ENCODE data around the gene MACROD1.

The MACROD1 gene

DNA sequence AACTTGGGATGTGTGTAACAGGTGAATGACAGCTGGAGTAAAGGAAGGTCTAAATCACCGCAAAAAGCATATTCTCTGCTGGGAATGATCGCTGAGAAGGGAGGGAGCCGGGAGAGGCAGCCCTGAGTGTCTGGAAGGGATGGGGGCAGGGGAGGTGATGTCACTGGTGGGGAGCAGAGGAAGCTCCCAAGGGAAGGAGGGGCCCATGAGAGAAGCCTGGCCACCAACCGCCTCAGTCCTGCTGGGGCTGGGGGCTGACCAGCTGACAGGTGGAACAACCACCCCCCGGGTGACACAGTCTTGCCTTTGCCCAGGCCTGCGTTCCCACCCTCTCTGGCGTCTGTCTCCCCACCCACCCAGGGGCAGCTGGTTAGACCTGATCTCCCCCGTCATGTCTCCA is 136.1 kb downstream of the MACROD1 start:
- DNase-seq = no peak

DNA sequence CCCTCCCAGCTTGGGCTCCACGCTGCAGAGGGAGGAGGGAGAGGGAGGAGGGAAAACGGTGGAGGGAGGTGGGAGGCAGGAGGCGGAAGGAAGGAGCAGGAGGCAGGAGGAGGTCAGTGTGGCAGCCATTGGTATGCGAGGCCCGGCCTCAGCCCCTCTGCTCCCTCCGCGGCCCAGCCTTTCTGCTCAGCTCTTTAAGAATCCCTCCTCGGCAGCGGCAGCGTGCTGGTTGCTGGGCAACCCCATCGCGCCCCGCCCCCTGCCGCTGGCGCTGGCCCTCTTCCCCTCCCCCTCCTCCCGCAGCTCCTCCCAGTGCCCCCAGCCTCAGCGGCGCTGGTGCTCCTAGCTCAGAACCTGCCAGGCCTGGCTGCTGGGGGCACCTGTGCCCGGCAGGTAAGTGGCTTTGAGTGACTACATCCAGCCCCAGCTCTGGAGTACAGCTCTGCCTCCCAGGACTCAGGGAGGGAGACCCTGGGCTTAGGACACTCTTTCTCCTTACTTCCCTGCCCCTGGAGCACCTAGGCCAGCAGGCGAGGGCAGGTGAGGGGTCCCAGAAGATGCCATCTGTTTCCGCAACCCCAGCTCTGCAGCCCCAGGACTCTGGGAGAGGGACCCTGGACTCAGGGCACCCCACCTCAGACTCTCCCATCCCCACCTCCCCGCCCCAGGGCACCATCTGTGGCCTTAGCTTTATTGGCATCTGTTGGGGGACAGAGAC is 137.4 kb downstream of the MACROD1 start:
- DNase-seq = no peak

DNA sequence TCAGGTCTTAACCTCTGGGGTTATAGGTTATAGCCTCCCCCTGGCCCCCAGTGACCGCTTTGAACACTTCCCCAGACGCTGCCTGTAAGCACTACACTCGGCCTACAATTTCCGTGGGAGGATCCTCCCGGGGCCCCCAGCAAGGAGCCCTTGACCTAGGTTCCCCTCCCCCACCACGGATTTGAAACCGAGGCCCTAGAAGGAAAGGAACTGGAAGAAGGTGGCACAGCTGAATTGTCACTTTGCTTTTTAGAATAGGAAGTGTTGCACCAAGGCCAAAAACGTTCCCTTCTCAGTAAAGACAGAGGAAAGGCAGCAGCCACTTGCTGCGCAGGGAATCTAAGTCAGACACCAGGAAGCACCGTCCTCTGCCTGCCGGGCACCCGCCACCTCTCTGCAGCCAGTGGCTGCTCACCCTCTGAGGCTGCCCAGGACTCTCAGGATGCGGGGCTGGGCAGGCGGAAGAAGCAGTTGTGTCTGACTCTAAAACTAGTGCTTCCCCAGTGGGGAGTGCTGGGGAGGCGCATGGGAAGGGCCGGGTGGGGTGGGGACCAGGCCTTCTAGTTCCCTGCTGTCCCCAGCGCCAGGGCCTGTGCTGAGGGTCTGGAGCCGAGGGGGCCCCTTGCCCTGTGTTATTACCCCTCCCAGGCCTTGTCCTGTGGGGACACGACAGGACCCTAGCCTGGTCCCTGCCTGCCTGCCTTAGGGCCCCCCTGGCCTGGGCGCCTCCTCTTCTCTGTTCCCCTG is 138.1 kb downstream of the MACROD1 start:
- no peak for DNase-seq

DNA sequence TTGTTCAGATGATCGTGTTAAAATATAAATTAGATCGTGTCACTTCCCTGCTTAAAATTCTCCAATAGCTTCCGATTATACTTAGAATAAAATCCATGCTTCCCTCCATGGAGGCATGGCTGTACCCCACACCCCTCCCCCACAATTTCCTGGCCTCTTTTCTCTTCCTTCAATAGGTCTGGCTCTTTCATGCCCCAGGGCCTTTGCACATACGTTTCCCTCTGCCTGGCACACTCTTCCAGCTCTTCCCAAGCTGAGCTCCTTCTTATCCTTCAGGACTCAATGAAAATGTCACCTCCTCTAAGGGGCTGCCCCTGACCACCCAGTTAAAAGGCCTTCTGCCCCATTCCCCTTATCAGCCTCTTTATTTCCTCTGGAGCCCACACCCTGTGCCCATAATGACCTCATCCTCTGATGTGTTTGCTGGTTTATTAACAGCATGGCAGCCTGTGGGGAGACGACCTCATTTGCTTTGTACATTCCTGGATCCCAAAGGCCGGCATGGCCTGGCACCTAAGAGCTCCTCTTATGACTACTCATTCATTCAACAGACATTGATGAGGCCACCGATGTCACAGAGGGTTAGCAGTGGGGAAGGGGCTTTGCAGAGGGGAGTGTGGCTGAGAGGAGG is 139.2 kb downstream of the MACROD1 start:
- no peak for DNase-seq

DNA sequence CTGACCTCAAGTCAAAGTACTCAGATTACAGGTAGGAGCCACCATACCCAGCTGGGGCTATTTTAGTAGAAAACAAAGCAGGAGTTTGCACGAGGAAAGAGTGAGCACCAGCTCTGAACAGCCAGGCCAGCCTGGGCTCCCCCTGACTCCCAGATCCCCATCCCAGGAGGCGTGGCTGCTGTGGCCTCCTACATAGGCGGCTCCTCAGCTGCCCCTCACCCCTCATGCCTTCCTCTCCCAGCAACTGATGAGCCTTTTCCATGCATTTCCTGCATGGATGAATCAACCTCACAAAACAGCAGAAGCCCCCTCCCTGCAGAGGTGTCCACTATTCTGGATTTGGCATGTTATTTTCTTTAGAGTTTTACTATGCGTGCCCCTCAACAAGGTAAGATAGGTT is 140.7 kb downstream of the MACROD1 start:
- no peak for DNase-seq

DNA sequence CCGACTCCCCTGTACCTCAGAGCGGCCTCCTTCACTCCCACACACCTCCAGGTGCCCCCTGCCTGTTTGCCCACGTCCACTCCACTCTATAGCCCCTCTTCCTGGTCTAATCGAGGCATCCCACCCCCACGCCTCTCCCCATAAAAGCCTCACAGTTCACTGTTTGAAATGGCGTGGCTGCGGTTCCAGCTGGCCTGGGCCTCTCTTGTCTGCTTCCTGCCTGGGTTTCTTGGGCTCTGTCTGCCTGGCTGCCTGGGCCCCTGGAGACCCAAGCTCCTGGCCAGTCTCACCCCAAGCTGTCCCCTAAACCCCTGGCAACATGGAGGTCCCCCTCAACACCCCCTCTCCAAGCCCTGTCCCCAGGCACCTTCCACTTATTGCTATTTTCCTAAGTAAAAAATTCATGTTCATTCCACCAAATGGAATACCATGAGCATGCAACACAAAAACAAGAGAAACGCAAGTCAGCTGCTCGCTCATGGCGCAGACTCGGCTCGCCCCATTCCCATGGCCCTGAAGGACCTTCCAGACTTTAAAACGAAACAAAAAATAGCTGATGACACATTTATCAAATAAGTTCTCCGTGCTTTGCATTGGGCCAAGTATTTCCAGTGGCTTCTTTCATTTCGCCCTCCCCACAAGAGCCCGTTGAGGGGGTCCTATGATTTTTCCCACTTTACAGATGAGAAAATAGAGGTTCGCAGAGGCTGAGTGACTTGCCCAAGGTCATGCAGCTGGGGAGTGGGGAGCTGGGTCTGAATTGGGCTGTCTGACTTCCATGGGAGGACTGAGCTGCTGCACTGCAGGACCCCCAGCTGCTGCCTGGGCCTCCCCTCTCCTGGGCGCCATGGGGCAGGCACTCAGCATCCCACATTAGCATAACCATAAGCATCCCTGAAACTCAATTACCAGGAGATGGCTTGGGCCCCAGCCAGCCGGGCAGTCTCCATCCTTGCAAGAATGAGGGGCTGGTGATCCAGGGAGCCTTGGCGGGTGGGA is 141.9 kb downstream of the MACROD1 start:
- DNase-seq = no peak

DNA sequence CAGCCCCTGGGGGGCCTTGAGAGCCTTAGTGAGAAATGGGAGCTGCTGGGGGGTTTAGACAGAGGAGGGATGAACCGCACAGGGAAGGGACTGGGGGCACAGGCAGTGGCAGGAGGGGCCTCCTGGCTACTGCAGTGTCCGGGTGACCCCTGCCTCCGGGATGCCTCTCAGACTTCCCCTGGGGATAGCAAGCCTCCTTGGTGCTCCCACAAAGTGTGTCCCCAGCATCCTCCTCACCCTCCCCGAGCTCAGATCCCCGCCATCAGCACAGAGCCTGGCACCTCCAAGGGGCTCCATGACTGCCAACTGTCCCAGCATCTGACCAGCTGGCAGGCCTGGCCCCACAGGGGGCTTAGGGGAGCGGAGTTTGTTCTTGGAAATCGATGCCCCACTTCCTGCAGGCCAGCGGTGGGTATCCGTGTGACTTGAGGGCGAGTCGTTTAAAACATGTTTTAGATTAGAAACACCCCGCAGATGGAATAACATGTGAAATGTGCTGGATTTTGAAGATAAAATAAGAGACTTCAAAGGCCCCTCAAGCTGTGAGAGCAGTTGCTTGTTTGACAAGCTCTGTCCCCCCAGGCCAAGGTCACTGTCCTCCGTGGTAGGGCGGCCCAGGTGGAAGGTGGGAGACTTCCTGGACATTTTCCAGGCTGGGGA is 143.7 kb downstream of the MACROD1 start:
- DNase-seq = no peak

DNA sequence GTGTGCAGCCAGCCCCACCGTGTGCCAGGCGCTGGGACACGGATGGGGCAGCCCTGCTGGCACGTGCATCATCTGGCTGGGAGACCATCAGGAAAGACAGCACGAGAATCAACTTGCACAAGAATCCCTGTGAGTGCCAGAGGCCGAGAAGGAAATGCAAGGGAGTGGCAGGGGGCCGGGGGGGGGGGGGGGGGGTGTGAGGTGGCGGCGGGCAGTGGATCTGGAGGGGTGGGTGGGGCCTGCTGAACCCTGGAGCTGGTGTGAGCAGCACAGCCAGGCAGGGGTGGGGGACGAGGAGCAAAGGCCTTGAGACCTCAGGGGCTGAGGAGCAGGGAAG is 144.2 kb downstream of the MACROD1 start:
- no peak for DNase-seq

DNA sequence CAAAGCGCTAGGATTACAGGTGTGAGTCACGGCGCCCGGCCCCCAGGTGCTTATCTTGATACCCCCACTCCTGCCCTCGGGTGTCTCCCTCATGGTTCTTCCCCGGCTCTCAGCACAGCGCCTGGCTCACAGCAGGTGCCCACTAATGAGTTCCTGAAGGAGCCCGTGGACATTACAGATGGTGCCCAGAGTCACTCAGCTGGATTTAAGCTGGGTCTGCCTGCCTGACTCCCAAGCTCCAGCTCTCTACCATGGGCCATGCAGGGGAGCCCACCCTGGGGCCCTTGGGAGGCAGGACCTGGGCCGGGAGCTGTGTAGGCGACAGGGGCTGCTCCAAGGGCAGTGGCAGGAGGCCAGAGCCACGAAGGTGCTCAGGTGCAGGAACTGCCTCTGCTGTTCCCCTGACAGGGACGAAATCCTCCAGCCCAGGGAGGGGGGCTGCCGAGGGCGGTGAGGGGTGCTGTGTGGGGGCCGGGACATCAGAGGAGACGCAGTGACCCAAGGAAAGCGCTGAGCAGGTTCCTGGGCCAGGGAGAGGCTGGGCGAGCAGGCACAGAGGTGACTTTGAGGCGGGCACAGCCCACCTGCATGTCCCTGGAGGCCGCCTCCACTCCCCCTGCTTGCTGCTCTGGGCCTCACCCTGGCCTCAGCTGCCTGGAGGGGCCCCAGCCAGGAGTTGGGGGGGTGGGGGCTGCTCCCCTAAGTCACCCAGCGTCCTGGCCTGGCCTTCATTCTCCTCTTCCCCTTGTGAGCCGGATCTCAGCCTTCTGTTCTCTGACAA is 144.7 kb downstream of the MACROD1 start:
- no peak for DNase-seq

DNA sequence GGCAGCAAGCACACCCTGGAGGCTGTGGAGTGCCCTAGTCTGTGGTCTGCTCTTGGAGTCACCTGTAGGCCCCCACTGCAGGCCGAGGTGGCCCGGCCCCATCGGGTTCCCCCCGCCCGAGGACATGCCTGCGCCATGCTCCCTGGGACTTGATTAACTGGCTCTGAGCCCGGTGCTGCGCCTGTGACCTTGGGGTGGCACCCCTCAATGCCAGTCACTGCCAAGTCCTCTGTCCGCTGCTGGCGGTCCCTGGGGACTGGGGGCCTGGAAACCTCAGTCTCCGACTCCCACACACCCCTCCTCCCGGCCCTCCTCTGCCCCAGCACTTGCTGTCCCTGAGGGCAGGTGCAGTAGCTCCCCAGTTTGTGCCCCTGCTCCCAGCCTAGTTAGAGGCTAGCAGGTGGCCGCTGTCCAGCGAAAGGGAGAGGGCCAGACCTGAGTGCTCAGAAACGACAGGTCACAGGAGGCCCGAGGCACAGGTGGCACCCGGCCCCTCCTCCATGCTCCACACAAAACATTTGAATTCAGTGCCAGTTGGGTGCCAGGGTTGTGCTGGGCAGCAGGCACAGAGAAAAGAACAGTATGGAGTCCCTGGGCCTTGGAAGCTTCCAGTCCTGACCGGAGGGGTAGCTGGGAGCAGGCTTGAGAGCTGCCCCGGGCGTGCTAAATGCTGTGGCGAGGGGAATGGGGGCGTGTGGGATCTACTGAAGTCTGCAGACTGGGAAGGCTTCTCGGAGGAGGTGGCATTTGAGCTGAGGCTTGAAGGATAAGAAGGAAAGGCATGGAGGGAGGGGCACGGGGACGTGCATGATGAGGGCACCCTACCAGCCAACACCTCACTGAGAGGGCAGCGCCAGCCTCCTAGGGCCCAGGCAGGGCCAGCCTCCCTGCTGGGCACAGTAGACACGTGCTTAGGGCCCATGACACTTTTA is 146.5 kb downstream of the MACROD1 start:
- no peak for DNase-seq

DNA sequence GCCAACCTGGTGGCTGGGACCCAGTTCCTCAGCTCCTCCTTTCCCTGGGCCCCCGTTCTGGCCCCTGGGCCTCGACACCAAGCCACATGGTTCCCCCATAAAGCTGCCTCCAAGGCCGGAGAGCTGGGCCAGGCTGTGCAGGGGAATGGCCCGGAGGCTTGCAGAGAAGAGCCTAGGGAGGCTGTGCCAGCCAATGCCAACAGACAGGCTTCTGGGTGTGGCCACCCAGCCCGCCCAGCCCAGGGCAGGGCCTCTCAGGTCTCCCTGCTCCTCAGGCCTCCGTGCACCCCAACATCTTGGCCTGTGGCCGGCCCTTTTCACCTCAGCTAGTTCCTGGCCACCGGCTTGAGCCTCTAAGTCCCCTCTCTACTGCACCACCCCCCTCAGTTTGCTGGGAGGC is 147.6 kb downstream of the MACROD1 start:
- DNase-seq = no peak

DNA sequence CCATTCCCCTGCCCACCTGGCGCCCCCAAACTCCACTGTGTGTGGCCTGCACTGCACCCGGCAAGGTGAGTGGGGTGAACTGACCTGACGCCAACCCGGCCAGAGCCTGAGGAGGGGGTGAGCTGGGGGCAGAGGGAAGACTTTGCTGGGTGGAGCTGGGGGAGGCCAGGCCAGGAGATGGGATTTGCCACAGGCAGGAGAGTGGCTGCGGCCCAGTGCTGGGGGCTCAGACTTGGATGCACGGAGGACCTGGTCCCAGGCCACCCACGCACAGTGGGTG is 148.0 kb downstream of the MACROD1 start:
- no peak for DNase-seq

DNA sequence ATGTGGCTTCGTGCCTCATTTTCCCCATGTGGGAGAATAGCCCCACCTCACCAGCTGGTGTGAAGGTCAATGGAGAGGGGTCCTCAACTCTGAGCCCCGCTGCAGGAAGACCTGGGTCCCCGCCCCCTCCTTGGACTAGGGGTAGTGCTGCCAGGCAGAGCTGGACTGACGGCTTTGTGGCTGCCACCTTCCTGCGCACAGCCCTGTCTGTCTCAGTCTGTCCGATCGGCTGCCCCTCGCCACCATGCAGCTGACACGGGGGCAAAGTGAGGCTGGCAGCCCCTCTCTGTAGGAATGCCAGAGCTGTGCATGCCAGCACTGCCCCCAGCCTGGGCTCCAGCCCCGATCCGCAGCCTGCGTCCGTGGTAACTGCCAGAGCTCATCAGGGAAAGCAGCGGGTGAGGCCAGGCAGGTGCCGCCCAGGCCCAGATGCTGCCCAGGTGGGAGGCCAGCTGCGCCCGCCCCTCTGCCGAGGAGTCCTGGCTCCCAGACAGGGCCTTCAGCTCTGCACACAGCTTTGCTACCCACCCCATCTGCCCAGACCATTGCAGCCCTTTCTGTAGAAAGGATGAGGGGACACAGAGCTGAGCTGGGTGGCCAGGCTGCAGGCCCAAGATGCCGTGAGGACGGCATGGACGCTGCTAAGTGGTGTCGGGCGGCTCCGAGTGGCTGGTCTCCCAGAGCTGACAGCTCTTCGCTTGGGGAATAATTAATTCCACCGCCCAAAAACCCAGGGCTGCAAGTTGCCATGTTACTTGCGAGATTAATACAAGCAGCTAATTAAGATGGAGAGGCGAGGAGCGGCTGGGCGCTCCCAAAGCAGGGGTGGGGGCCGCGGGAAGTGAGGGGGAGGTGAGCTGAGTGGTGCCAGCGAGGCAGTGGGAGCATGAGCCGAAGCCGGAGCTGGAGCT is 149.7 kb downstream of the MACROD1 start:
- no peak for DNase-seq

DNA sequence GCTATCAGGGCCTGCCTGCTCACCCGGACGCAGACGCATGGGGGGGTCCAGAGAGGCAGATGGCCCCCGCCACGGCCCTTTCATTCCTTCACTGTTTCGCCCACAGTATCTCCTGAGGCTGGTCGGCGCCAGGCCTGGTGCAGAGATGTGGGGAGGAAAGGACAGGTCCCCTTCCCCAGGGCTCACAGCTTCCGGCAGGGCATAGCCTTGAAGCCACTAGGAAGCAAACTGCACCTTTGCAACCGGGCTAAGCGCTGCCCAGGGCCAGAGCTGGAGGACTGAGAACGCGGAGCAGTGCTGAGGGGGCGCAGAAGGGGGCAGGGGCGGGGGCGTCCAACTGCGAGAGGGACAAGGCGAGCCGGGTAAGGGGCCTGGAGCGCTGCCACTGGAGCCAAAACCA is 150.4 kb downstream of the MACROD1 start:
- no peak for DNase-seq

DNA sequence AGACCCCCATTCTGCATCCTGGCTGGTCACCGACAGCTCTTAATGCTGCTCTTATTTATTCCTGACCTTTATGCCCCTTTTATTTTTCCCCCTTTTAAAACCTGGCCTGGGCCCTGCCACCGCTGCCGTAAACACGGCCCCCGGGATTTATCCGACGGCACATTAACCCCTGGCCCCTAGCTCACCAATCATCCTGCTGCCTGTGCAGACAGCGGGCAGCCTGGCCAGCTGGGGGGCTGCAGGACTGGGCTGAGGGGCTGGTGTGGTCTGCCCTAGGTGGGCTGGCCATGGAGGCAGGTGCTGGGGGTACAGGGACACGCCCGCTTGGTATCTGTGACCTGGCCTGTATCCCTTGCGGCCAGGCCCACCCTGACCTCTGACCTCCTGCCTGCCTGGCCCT is 151.6 kb downstream of the MACROD1 start:
- DNase-seq = no peak

DNA sequence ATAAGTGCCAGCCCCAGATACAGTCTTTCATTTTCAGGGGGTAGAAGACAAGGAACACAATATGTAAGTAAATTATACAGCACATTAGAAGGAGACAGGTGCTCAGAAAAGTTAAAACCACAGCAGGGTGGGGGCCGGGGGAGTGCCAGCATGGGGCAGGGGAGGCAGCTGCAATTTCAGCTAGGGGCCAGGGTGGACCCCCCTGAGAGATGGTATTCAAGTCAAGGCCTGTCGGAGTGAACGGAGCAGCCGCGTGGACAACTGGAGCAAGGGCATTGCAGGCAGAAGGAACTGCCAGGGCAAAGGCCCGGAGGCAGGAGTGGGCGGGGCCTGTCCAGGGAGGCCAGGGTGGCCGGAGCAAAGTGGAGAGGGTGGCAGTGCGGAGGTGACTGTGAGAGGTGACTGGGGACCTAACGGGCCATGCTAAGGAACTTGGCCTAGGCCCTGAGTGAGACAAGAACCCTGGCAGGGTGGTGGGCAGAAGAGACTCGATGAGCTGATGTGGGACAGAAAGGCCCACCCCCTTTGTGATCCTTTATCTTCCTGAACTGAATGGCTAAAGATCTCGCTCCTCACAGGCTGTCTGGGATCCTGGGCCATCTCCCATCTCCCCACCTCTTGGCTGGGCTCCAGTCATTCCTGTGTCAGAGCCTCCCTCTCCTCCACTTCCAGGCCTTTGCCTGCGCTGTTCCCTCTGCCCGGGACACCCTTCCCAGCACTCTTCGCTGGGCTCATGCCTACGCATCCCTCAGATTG is 152.6 kb downstream of the MACROD1 start:
- DNase-seq = no peak

DNA sequence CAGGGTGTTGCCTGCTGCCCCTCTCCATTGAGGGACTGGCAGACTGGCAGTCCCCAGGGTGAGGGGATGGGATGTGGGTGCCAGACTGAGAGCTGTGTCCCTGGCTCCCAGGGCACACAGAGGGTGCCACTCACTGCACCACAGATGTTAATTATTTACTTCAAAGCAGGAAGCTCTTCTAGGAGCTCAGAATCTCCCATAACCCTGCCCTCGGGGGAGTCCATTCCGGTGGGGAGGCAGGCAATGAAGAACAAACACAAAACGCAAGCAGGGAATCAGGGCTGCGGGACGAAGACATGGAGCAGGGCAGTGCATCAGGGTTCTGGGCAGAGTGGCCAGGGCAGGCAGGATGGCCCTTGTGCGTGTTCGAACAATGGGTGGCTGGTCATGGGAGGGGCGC is 154.5 kb downstream of the MACROD1 start:
- no peak for DNase-seq

DNA sequence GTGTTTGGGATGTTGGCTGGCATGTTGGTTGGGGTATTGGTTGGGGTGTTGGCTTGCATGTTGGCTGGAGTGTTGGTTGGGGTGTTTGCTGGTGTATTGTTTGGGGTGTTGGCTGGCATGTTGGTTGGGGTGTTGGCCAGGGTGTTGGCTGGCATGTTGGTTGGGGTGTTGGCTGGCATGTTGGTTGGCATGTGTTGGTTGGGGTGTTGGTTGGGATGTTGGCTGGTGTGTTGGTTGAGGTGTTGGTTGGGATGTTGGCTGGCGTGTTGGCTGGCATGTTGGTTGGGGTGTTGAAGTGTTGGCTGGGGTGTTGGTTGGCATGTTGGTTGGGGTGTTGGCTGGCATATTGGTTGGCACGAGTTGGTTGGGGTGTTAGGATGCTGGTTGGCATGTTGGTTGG is 155.1 kb downstream of the MACROD1 start:
- no peak for DNase-seq

DNA sequence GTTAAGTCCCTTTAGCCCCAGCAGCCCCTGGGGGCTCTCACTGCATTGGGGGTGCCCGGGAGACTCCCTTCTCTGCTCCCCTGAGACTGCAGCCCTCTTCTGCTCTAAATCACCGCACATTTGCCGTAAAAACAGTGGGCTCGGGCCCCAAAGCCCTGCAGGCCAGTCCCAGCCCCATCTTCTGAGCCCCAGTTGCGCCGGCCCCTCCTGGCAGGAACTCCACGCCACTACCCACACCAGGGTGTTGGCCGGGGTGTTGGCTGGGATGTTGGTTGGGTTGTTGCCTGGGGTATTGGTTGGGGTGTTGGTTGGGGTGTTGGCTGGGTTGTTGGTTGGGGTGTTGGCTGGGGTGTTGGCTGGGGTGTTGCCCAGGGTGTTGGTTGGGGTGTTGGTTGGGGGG is 156.2 kb downstream of the MACROD1 start:
- no peak for DNase-seq
